ENCODE results near the gene CDIPT. TPM values are rescaled to one million over a fixed set of nuclear protein-coding genes. Genes with fewer than 3 reads are reported as not detected.

The CDIPT gene
- total RNA-seq, 1 donor from 2014 or later = 28.7 TPM

- ChIA-PET CTCF (no interaction called here), POLR2A (no interaction called here)
- peaks cover 16% of the 10 kb centered on the region for H3K27me3 Mint-ChIP-seq
- H3K9me3 Mint-ChIP-seq = no peaks in the 10 kb centered on the region
- intact Hi-C loops (cut with micrococcal nuclease) = no loop called here
- no peak for DNase-seq
- ATAC-seq (ENCODE audit: low read depth) = no peak
- no peak overlapping the region for H3K27ac Mint-ChIP-seq
- TF ChIP-seq, protein P1, sequence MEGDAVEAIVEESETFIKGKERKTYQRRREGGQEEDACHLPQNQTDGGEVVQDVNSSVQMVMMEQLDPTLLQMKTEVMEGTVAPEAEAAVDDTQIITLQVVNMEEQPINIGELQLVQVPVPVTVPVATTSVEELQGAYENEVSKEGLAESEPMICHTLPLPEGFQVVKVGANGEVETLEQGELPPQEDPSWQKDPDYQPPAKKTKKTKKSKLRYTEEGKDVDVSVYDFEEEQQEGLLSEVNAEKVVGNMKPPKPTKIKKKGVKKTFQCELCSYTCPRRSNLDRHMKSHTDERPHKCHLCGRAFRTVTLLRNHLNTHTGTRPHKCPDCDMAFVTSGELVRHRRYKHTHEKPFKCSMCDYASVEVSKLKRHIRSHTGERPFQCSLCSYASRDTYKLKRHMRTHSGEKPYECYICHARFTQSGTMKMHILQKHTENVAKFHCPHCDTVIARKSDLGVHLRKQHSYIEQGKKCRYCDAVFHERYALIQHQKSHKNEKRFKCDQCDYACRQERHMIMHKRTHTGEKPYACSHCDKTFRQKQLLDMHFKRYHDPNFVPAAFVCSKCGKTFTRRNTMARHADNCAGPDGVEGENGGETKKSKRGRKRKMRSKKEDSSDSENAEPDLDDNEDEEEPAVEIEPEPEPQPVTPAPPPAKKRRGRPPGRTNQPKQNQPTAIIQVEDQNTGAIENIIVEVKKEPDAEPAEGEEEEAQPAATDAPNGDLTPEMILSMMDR (IDR thresholded peaks at IDR 0.05) = no peak
- no peaks in the 10 kb centered on the region for H3K4me1 Mint-ChIP-seq
- no peak overlapping the region for H3K4me3 Mint-ChIP-seq
- H3K36me3 Mint-ChIP-seq (ENCODE audit: low read depth) = no peaks in the 10 kb centered on the region
Measured at GRCh38 chr16:29883987-29884386, 21.0 kb upstream of the CDIPT start.

DNA sequence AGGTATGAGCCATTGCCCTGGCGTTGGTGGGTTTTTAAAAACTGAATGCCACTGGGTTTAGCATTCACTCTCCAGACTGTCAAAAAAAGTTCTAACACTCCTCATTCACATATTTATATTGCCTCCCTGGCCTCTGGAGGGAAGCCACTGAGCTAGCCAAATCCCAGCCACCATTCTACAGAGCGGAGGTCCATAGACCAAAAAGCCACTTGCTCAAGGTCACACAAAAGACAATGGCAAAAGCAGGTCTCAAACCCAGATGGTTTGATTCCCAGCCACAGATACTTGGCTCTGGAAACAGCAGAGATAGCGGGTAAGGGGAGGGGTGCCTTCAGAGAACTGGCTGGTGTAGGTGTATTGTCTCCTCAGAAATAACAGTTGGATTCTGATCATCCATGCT, 18.0 kb upstream of the CDIPT start:
- intact Hi-C loops (cut with micrococcal nuclease) = no loop called here
- H3K27ac Mint-ChIP-seq = no peak overlapping the region
- H3K27me3 Mint-ChIP-seq = peaks cover 30% of the 10 kb centered on the region
- ATAC-seq (ENCODE audit: low read depth) = no peak
- ChIA-PET POLR2A (interaction anchor here (0.7 kb wide), 1 partner anchor 29 kb away, joined by 3 read pairs; no protein-coding TSS in a partner anchor), CTCF (no interaction called here)
- peaks cover 2% of the 10 kb centered on the region for H3K9me3 Mint-ChIP-seq
- peaks cover 16% of the 10 kb centered on the region for H3K4me1 Mint-ChIP-seq
- no peak overlapping the region for H3K4me3 Mint-ChIP-seq
- no peak for DNase-seq
- TF ChIP-seq, protein P1 (IDR thresholded peaks at IDR 0.05) = no peak
- H3K36me3 Mint-ChIP-seq (ENCODE audit: low read depth) = no peaks in the 10 kb centered on the region

DNA sequence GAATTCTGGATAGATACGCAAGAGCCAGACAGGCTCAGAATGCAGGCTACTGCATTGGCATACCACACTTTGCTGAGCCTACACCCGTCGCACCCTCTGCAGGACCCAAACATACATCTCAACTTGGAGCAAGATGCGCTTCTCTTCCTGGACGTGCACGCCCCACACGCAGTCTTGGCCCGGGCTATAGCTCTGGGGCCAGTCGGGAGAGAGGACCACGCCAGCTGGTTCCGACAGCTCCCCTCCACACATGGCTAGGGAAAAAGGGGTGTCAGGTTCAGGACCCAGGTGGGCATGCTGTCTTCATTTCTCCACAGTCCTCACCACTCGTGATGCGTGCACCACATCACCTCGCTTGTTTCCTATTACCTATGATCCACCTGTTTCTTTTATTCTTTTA, 15.1 kb upstream of the CDIPT start:
- ChIA-PET POLR2A (interaction anchor here (0.6 to 0.8 kb wide), 2 partner anchors 11 to 13 kb away, joined by 3 to 4 read pairs; no protein-coding TSS in a partner anchor), CTCF (no interaction called here)
- H3K27me3 Mint-ChIP-seq = peaks cover 30% of the 10 kb centered on the region
- no peak overlapping the region for H3K27ac Mint-ChIP-seq
- peaks cover 2% of the 10 kb centered on the region for H3K9me3 Mint-ChIP-seq
- intact Hi-C loops (cut with micrococcal nuclease) = no loop called here
- no peaks in the 10 kb centered on the region for H3K36me3 Mint-ChIP-seq (ENCODE audit: low read depth)
- TF ChIP-seq, protein P1 (IDR thresholded peaks at IDR 0.05) = no peak
- DNase-seq = no peak
- no peak for ATAC-seq (ENCODE audit: low read depth)
- H3K4me3 Mint-ChIP-seq = no peak overlapping the region
- peaks cover 17% of the 10 kb centered on the region for H3K4me1 Mint-ChIP-seq

GRCh38 chr16:29877266-29877961, 14.4 kb upstream of the CDIPT start:
- H3K4me1 Mint-ChIP-seq = peaks cover 17% of the 10 kb centered on the region
- TF ChIP-seq, protein P1 (IDR thresholded peaks at IDR 0.05) = no peak
- ChIA-PET CTCF (no interaction called here), POLR2A (interaction anchor here (0.6 to 0.8 kb wide), 3 partner anchors 11 to 23 kb away, joined by 3 to 4 read pairs (median 3); partner anchors contain the start of gene ASPHD1)
- H3K27ac Mint-ChIP-seq = no peak overlapping the region
- intact Hi-C loops (cut with micrococcal nuclease) = loop anchor here (2.0 kb wide), 1 partner anchor 15 kb away; the partner anchor contains the start of gene CDIPT
- H3K4me3 Mint-ChIP-seq = peak overlapping the region; percentile 56
- DNase-seq (peak; percentile 23), ATAC-seq (ENCODE audit: low read depth) (peak; percentile 79)
- peaks cover 30% of the 10 kb centered on the region for H3K27me3 Mint-ChIP-seq
- no peaks in the 10 kb centered on the region for H3K36me3 Mint-ChIP-seq (ENCODE audit: low read depth)
- peaks cover 2% of the 10 kb centered on the region for H3K9me3 Mint-ChIP-seq

- H3K36me3 Mint-ChIP-seq (ENCODE audit: low read depth) = no peaks in the 10 kb centered on the region
- ChIA-PET POLR2A (no interaction called here), CTCF (no interaction called here)
- no peak overlapping the region for H3K27ac Mint-ChIP-seq
- H3K9me3 Mint-ChIP-seq = peaks cover 2% of the 10 kb centered on the region
- peaks cover 30% of the 10 kb centered on the region for H3K27me3 Mint-ChIP-seq
- intact Hi-C loops (cut with micrococcal nuclease) = loop anchor here (2.0 kb wide), 1 partner anchor 14 kb away; the partner anchor contains the start of gene CDIPT
- DNase-seq (peak; percentile 22), ATAC-seq (ENCODE audit: low read depth) (peak; percentile 51)
- peak overlapping the region; percentile 64 for H3K4me3 Mint-ChIP-seq
- H3K4me1 Mint-ChIP-seq = peaks cover 17% of the 10 kb centered on the region
- TF ChIP-seq, protein P1 (IDR thresholded peaks at IDR 0.05) = no peak
Measured at GRCh38 chr16:29876594-29877249, 13.7 kb upstream of the CDIPT start.
